Prostate gland (tissue), 2 donors: ENCODE data around the gene MEF2B.

Experiments
- CTCF ChIP-seq, 4 experiments: fragments of 200-600 bp in 2 of 4; fragments of 450-650 bp in 2 of 4; sonication (generic) in 2 of 4; IDR thresholded peaks; 1 replicate in 3 of 4; 2 replicates in 1 of 4; pipeline ENCODE4 v1.5.1; 2016 to 2019; ENCODE audit warnings: antibody characterized with exemption in 4 of 4, mild to moderate bottlenecking in 2 of 4, moderate library complexity in 2 of 4
- POLR2A ChIP-seq: fragments of 450-650 bp; IDR thresholded peaks from one replicate; pipeline ENCODE4 v1.6.1; 2016; ENCODE audit warnings: antibody characterized with exemption, mild to moderate bottlenecking

DNA sequence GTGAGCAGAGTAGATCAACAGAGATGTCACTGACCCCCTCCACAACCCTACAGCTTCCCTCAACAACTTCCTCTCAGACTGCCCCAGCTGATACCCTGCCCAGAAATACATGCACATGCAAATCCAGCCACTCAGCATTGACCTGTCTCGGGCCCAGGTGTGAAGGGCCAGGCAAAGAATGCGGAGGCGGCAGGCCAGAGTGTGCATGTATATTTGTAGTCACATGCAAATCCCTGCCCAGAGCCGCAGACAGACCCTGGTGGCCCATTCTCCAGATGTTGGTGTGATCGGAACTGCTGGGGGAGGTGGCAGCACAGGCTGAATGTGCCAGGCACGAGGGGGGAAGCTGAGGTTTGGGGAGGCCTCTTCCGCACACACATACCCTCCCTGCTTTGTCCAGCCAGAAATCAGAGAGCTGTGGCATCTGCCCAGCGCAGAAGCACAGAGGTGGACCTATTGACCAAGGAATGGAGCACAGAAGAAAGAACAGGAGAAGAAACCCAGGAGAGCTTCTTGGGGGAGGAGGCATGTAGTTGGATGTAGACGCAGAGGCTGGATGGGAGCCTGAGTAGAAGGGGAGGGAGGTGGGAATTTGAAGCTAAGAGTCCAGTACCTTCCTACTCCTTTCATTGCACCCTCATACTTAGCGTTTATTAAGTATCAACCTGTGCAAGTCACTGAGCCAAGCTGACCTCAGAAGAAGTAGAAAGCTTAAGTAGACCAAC, 14.4 kb downstream of the MEF2B start:
- TF ChIP-seq POLR2A (no peak), CTCF (IDR thresholded peaks at IDR 0.05) (no peak)
